ENCODE measurements around the gene ILF2.
"Not testable (repeated sequence)": the region's sequence is repeated elsewhere in the genome, so short reads cannot be mapped to it uniquely, and the experiment has no call there.

The ILF2 gene

GRCh38 chr1:153647346-153647714, 23.5 kb downstream of the ILF2 start:
- no peak for DNase-seq

- DNase-seq: no peak
Measured at GRCh38 chr1:153646672-153647345, 24.0 kb downstream of the ILF2 start.

- no peak for DNase-seq
Measured at GRCh38 chr1:153643816-153644215, 27.0 kb downstream of the ILF2 start.

GRCh38 chr1:153643100-153643499, 27.7 kb downstream of the ILF2 start:
- DNase-seq: no peak

GRCh38 chr1:153642161-153642560, 28.6 kb downstream of the ILF2 start:
- DNase-seq: no peak

GRCh38 chr1:153640861-153641260, 29.9 kb downstream of the ILF2 start:
- no peak for DNase-seq

GRCh38 chr1:153640213-153640612, 30.6 kb downstream of the ILF2 start:
- not testable (repeated sequence) for DNase-seq

- no peak for DNase-seq
Measured at GRCh38 chr1:153639280-153639679, 31.5 kb downstream of the ILF2 start.

- no peak for DNase-seq
Measured at GRCh38 chr1:153638261-153638660, 32.5 kb downstream of the ILF2 start.

- no peak for DNase-seq
Measured at GRCh38 chr1:153636312-153636711, 34.5 kb downstream of the ILF2 start.

GRCh38 chr1:153635872-153636271, 34.9 kb downstream of the ILF2 start:
- no peak for DNase-seq

- DNase-seq: peak; percentile 95
Measured at GRCh38 chr1:153633754-153634665, 36.8 kb downstream of the ILF2 start, which contains the start of gene CHTOP. CHTOP (plus strand) TSS chr1:153634066; CDS start chr1:153636589, 2,523 bp downstream.

GRCh38 chr1:153633161-153633753, 37.5 kb downstream of the ILF2 start:
- no peak for DNase-seq

- DNase-seq: no peak
Measured at GRCh38 chr1:153631047-153632022, 39.5 kb downstream of the ILF2 start.

GRCh38 chr1:153630384-153630783, 40.4 kb downstream of the ILF2 start:
- no peak for DNase-seq

GRCh38 chr1:153629971-153630370, 40.8 kb downstream of the ILF2 start:
- DNase-seq: no peak

GRCh38 chr1:153629343-153629665, 41.5 kb downstream of the ILF2 start:
- DNase-seq: no peak

GRCh38 chr1:153628638-153629342, 42.0 kb downstream of the ILF2 start:
- no peak for DNase-seq

- DNase-seq: no peak
Measured at GRCh38 chr1:153627715-153628626, 42.8 kb downstream of the ILF2 start, which contains the start of gene S100A1. S100A1 (plus strand) TSS chr1:153628434; CDS start chr1:153630522, 2,088 bp downstream.

GRCh38 chr1:153626904-153627714, 43.7 kb downstream of the ILF2 start, which contains the start of gene S100A13:
S100A13 (minus strand) TSS chr1:153627505; CDS start chr1:153626472, 1,033 bp downstream.
- peak; percentile 27 for DNase-seq
